ENCODE measurements around the gene KANK2.
"Not testable (repeated sequence)": the region's sequence is repeated elsewhere in the genome, so short reads cannot be mapped to it uniquely, and the experiment has no call there.

Gene KANK2

DNA sequence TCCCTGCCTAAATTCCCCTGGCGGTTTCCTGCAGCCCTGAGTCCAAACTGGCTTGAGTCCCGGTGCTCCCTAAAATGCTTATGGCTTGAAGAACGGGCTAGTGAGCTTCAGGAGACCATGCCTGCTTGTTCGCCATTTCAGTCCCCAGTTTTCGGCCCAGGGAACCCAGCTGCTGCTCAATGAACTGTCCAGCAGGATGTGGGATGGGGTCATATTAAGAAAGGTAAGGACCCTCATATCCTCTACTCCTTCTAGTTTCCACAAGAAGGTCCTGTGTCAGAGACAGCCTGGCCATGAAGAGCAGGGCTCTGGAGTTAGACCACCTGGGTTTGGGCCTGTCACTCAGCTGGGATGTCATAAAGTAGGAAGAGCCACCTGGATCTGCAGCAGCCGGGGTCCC is 24.8 kb downstream of the KANK2 start:
- no peak for DNase-seq (ENCODE audit: low spot score)

DNA sequence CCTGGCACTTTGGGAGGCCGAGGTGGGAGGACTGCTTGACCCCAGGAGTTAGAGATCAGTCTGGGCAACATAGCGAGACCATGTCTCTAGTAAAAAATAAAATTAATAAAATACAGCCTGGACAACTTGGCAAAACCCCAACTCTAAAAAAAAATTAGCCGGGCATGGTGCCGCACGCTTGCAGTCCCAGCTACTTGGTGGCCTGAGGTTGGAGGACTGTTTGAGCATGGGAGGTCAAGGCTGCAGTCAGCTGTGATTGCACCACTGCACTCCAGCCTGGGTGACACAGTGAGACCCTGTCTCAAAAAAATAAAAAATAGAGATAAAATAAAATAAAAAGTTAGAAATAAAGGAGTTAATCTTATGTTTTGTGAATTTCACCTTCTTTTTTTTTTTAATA is 26.2 kb downstream of the KANK2 start:
- no peak for DNase-seq (ENCODE audit: low spot score)

DNA sequence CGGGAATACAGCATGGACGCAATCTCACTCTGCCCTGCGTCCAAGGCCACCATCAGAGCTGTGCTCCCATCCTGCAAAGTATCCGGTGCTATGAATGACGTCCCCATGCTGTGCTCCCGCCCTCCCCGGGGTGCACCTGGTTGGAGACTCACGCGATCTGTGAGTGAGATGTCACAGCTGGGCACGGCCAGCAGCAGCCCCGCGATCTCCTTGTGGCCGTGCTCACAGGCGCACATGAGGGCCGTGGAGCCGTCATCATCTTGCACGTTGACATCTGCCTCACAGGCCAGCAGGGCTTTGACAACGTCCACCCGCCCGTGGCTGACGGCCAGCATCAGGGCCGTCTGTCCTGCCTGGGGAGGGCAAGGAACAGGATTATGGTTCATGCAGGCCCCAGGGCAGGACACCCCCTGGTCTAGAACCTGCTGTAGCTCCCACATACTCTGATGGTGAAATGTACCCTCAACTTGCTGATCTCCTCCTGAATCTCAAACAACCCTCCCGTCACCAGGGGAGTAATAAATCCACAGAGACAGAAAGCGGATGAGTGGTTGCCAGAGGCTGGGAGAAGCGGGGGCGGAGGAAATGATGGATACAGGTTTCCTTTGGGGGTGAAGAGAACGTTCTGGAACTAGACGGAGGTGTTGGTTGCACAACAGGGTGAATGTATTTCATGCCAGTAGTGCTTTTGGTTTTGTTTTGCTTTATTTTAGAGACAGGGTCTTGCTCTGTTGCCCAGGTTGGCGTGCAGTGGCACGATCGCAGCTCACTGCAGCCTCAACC is 27.3 kb downstream of the KANK2 start:
- DNase-seq (ENCODE audit: low spot score): no peak

- DNase-seq (ENCODE audit: low spot score): no peak
These were observed 28.8 kb downstream of the KANK2 start for GRCh38 chr19:11168568-11168967.

- DNase-seq (ENCODE audit: low spot score): no peak
These were observed 30.8 kb downstream of the KANK2 start for GRCh38 chr19:11166281-11167142.

- no peak for DNase-seq (ENCODE audit: low spot score)
These were observed 31.8 kb downstream of the KANK2 start for GRCh38 chr19:11165486-11166030.

DNA sequence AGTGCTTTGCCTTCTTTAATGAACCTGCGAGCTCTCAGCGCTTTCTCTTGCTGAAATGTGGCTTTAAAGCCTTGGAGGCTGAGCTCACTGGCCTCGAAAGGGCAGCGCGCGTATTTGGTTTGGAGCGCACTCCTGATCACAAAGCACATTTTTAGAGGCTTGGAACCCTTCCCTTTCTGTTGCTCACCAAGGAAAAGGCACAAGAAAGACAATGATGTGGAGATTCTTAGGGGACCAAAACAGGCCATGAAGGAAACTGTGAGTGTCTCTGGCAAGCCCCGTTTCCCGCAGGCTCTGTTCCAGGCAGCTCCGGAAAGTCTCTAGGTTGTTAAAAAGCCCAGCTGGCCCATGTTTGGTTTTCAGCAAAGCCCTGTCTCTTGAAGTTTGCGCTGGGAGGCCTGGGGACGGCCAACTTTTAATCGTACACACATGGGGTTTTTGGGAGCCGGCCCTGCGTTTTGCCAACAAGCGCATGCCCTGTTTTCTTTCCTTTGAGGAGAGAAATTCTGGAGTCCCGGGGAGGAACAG is 32.4 kb downstream of the KANK2 start:
- no peak for DNase-seq (ENCODE audit: low spot score)

DNA sequence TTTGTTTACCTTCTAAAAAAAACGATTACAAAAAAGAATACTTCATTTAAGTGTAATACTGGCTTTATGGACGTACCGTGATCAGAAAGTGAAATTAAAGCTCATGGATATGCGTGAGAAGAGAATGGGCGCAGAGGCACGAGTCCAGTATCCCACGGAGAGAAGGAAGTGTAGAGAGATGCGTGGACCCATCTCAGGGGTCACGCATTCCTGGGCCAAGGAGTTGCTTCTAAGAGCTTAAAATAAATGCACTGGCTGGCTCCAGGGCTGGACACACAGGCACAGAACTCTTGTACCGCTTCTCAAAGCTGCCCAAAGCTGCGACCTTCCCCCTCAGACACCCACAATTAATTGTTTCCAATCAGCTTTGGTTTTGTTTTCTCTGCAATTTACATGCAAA is 33.0 kb downstream of the KANK2 start:
- no peak for DNase-seq (ENCODE audit: low spot score)

DNA sequence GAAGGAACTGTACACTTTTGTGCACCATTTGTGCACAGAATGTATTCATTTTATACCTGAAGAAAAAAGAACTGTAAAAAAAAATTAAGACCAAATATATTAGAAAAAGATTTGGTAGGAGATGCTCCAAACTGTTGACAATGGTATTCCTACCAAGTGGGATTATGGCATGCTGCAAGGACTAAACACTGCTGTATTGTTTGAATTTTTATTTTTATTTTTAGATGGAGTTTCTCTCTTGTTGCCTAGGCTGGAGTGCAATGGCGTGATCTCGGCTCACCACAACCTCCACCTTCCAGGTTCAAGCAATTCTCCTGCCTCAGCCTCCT is 36.9 kb downstream of the KANK2 start:
- not testable (repeated sequence) for DNase-seq (ENCODE audit: low spot score)

DNA sequence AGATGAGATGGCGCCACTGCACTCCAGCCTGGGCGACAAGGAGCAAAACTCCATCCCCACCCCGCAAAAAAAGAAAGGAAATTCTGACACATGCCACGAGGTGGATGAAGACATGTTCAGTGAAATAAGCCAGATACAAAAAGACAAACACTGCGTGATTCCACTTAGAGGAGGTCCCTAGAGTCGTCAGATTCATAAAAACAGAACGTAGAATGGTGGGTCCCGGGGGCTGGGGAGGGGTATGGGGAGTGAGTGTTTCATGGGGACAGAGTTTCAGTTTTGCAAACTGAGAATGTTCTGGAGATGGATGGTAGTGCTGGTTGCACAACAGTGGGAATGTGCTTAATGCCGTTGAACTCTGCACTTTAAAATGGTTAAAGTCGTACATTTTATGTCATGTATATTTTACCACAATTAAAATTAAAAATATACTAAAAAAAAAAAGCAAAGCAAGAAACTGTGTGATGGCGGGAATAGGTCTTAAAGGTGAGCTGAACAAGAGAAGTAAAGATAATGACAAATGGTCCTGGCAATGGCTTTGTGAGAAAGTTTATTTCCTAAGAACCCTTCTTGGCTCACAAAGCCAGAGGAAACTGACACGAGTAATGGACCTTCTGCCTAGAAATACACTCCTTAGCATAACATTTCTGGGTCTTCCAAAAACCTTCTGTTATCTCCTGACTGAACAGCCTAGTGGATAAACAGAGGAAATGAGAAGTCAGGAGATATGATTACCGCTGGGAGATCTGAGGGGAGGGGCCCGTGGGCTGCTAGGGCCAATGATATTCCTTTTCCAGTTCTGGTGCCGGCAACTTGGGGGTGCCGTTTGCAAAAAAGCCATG is 37.5 kb downstream of the KANK2 start:
- no peak for DNase-seq (ENCODE audit: low spot score)

- peak; percentile 99 for DNase-seq (ENCODE audit: low spot score)
These were observed 41.8 kb downstream of the KANK2 start, which contains the start of gene SPC24 for GRCh38 chr19:11155373-11156120. TSS of gene SPC24 (minus strand) at chr19:11155782. CDS start at chr19:11155776, 6 bp downstream.

GRCh38 chr19:11154683-11155047 is 42.7 kb downstream of the KANK2 start:
- no peak for DNase-seq (ENCODE audit: low spot score)

- no peak for DNase-seq (ENCODE audit: low spot score)
These were observed 44.9 kb downstream of the KANK2 start for GRCh38 chr19:11152318-11153062.

DNA sequence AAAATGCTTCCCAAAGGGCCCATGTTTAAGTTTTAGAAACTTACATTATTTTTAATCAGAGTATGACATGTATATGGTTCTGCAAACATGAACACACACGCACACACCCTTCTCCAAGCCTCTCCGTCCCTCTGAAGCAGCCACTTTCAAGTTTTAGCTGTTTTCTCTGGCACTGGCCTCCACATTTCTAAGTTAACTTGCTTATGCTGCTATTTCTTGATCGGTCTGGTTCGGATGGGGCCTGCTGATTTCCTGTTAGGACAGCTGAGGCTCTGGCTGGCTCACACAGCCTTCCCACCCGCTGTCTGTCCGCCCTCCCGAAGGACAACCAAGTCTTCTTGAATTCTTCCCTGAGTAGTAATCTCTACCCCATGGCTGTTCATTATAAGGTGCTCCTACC is 46.2 kb downstream of the KANK2 start:
- no peak for DNase-seq (ENCODE audit: low spot score)

DNA sequence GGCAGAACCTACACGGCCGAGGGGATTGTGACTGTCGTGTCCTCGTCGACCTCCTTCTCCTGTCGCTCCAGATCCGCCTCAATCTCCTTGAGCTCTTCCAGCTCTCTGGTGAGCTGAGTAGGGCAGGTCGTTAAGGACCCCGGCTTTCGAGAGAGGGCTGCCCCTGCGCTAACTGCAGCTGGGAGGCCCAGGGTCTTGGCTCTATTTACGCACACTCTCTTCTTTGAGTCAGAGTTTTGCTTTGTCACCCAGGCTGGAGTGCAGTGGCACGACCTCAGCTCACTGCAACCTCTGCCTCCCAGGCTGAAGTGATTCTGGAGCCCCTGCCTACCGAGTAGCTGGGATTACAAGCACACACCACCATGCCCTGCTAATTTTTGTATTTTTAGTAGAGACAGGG is 49.3 kb downstream of the KANK2 start:
- DNase-seq (ENCODE audit: low spot score): no peak

DNA sequence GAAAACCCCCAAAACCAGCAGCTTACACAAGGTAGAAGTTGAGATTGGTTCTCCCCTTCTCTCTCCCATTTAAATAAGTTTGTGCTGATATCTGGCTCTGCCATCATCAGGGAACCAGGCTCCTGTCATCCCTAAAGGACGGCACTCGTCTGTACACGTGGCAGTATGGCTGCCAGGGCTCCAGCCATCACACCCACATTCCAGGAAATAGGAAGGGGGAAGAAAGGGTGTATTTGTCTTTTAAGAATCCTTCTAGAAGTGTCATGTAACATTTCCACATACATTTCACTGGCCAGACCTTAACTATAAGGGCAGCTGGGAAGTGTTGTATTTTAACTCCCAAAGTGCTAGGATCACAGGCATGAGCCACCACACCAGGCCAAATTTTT is 51.8 kb downstream of the KANK2 start:
- DNase-seq (ENCODE audit: low spot score): no peak

GRCh38 chr19:11142528-11143171 is 54.7 kb downstream of the KANK2 start:
- no peak for DNase-seq (ENCODE audit: low spot score)

- DNase-seq (ENCODE audit: low spot score): no peak
These were observed 55.3 kb downstream of the KANK2 start for GRCh38 chr19:11141937-11142527.

DNA sequence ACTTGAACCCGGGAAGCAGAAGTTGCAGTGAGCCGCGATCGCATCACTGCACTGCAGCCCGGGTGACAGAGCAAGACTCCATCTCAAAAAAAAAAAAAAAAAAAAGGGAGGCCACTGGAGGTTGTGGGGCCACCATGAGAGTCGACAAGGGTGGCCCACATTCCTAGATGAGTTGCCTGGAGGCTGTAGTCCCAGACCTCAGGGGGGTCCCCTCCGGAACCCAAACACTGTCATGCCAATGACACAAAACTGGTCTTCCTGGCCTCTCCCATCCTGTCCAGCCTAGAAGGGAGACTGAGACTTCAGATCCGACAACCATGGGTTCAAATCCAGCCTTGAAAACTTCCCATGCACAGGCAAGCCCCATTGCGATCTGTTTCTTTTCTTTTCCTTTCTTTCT is 56.4 kb downstream of the KANK2 start:
- DNase-seq (ENCODE audit: low spot score): no peak
